RWPE2 (cell line): ENCODE results near the gene DDX52.
"Not testable (repeated sequence)": the region's sequence is repeated elsewhere in the genome, so short reads cannot be mapped to it uniquely, and the experiment has no call there.

Experiments
- ATAC-seq: fragments of 200-7000 bp; cut with Tn5 transposase; 3 replicates; pipeline ENCODE4 v1.9.1; 2021; ENCODE audit warnings: low read depth
- DNase-seq: peaks from one replicate; pipeline ENCODE4 v3.0.0-alpha.2; 2020; ENCODE audit warnings: low spot score
- H3K27ac ChIP-seq: fragments of 450-650 bp; 2 replicates; pipeline ENCODE4 v1.5.1; 2017; ENCODE audit warnings: mild to moderate bottlenecking; ENCODE audit not compliant: poor library complexity, severe bottlenecking
- H3K27me3 ChIP-seq: fragments of 250-450 bp; sonication (Bioruptor Pico); 2 replicates; pipeline ENCODE4 v1.5.1; 2021; ENCODE audit warnings: mild to moderate bottlenecking, moderate library complexity; ENCODE audit not compliant: insufficient read depth, poor library complexity, severe bottlenecking
- H3K36me3 ChIP-seq: fragments of 250-450 bp; sonication (Bioruptor Pico); 2 replicates; pipeline ENCODE4 v1.5.1; 2020; ENCODE audit warnings: low read depth, mild to moderate bottlenecking, moderate library complexity
- H3K4me1 ChIP-seq: fragments of 250-450 bp; sonication (Bioruptor Pico); 2 replicates; pipeline ENCODE4 v1.5.1; 2021; ENCODE audit warnings: mild to moderate bottlenecking, moderate library complexity; ENCODE audit not compliant: insufficient read depth, poor library complexity, severe bottlenecking
- H3K4me3 ChIP-seq: fragments of 250-450 bp; sonication (Bioruptor Pico); 2 replicates; pipeline ENCODE4 v1.5.1; 2021; ENCODE audit warnings: mild to moderate bottlenecking, moderate library complexity; ENCODE audit not compliant: severe bottlenecking
- H3K9me3 ChIP-seq: fragments of 250-450 bp; sonication (Bioruptor Pico); 2 replicates; pipeline ENCODE4 v1.5.1; 2021; ENCODE audit warnings: mild to moderate bottlenecking, moderate library complexity; ENCODE audit not compliant: severe bottlenecking
- TF ChIP-seq, protein P1 (sequence below): fragments of 450-650 bp; IDR thresholded peaks from one replicate; pipeline ENCODE4 v1.5.1; 2017; ENCODE audit warnings: mild to moderate bottlenecking, moderate library complexity; ENCODE audit not compliant: poor library complexity, severe bottlenecking

Gene DDX52

DNA sequence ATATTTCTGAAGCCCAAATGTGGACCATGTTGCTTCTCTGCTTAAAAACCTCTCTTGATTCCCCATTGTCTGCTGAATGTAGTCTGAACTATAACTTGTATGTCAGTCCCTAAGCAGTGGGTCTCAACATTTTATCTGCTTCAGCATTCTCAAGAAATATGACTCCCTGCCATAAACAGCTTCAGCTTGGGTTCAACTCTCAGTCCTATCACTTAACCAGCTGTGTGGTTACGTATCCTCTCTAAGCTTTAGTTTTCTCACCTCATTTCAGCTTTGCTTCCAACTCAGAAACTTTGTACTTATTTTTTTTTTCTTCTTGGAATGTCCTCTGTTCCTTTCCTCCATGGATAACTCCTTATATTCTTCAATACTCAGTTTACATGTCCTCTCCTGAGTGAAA, 4.6 kb upstream of the DDX52 start:
- ATAC-seq, result no peak
- Histone ChIP-seq H3K4me3 (no peak overlapping the region), H3K4me1 (peaks cover 4% of the 10 kb centered on the region), H3K9me3 (no peaks in the 10 kb centered on the region), H3K27ac (no peak overlapping the region), H3K27me3 (no peaks in the 10 kb centered on the region), H3K36me3 (no peaks in the 10 kb centered on the region)
- DNase-seq, result no peak
- TF ChIP-seq, protein P1, sequence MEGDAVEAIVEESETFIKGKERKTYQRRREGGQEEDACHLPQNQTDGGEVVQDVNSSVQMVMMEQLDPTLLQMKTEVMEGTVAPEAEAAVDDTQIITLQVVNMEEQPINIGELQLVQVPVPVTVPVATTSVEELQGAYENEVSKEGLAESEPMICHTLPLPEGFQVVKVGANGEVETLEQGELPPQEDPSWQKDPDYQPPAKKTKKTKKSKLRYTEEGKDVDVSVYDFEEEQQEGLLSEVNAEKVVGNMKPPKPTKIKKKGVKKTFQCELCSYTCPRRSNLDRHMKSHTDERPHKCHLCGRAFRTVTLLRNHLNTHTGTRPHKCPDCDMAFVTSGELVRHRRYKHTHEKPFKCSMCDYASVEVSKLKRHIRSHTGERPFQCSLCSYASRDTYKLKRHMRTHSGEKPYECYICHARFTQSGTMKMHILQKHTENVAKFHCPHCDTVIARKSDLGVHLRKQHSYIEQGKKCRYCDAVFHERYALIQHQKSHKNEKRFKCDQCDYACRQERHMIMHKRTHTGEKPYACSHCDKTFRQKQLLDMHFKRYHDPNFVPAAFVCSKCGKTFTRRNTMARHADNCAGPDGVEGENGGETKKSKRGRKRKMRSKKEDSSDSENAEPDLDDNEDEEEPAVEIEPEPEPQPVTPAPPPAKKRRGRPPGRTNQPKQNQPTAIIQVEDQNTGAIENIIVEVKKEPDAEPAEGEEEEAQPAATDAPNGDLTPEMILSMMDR, result no peak

DNA sequence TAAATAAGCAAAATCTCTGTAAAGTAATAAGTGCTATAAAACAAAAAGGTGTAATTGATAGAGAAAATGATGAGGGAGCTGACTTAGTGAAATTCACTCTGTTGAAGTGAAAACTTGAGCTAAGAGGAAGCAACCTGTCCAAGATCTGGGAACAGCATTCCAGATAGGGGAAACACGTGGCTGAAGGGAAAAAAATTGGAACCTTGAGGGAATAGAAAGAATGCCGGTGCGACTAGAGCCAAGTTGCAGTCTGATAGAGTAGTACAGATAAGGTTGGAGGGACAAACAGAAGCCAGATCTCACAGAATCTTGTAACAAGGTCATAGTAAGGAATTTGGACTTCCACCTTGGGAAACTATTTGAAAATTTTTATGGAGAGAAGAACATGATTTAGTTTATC, 623 bp upstream of the DDX52 start:
- H3K27me3 ChIP-seq, result no peaks in the 10 kb centered on the region
- H3K27ac ChIP-seq, result no peak overlapping the region
- DNase-seq (no peak), ATAC-seq (no peak)
- no peaks in the 10 kb centered on the region for H3K9me3 ChIP-seq
- peak overlapping the region; percentile 82 for H3K4me3 ChIP-seq
- TF ChIP-seq, protein P1, result no peak
- H3K4me1 ChIP-seq, result peaks cover 7% of the 10 kb centered on the region
- peaks cover 23% of the 10 kb centered on the region for H3K36me3 ChIP-seq

DNA sequence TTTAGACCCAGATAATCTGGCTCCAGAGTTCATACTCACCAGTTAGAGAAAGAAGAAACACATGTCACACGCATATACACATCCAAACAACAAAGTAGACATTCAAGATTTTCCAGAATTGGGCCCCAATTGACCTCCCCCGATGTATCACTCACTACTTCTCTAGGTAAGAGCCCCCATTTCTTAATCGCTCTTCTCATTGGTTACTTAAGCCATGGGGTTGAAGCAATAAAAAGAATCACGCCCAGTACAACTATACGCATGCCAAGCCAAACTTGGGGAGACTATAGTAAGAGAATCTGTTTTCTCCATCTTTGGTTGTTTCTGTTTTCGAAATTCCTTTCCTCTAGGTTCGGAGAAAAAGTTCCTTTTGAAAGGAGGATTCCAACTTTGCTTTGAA, 565 bp downstream of the DDX52 start:
- no peak for DNase-seq
- ATAC-seq, result peak; percentile 43; the same call in 1 of the 3 replicates
- H3K4me1 ChIP-seq, result peaks cover 7% of the 10 kb centered on the region
- peak overlapping the region; percentile 82 for H3K4me3 ChIP-seq
- TF ChIP-seq, protein P1, result no peak
- H3K9me3 ChIP-seq, result no peaks in the 10 kb centered on the region
- H3K27ac ChIP-seq, result peak overlapping the region; percentile 45
- H3K36me3 ChIP-seq, result peaks cover 32% of the 10 kb centered on the region
- H3K27me3 ChIP-seq, result no peaks in the 10 kb centered on the region

GRCh38 chr17:37640015-37640414, 3.2 kb downstream of the DDX52 start:
- H3K9me3 ChIP-seq, result no peaks in the 10 kb centered on the region
- DNase-seq, result no peak

GRCh38 chr17:37637956-37638355, 5.3 kb downstream of the DDX52 start:
- H3K4me1 ChIP-seq, result peaks cover 4% of the 10 kb centered on the region
- ATAC-seq (no peak), DNase-seq (no peak)
- no peaks in the 10 kb centered on the region for H3K27me3 ChIP-seq
- no peak overlapping the region for H3K4me3 ChIP-seq
- TF ChIP-seq, protein P1, result no peak
- H3K36me3 ChIP-seq, result peaks cover 56% of the 10 kb centered on the region
- H3K9me3 ChIP-seq, result no peaks in the 10 kb centered on the region
- no peak overlapping the region for H3K27ac ChIP-seq

More at GRCh38 chr17:37640015-37640414, 3.2 kb downstream of the DDX52 start:
- Histone ChIP-seq H3K27me3 (no peaks in the 10 kb centered on the region), H3K36me3 (peaks cover 54% of the 10 kb centered on the region), H3K4me3 (no peak overlapping the region), H3K27ac (no peak overlapping the region), H3K4me1 (peaks cover 7% of the 10 kb centered on the region)
- TF ChIP-seq, protein P1, result no peak
- ATAC-seq, result no peak

- not testable (repeated sequence) for ATAC-seq, H3K27me3 ChIP-seq, H3K9me3 ChIP-seq, H3K4me1 ChIP-seq, DNase-seq, H3K4me3 ChIP-seq, H3K27ac ChIP-seq
- peaks cover 82% of the 10 kb centered on the region for H3K36me3 ChIP-seq
Observed at GRCh38 chr17:37616430-37616829, 26.8 kb downstream of the DDX52 start.
